K562 (cell line): ENCODE results near the gene SPDEF. TPM values are rescaled to one million over a fixed set of nuclear protein-coding genes. Genes with fewer than 3 reads are reported as not detected.
A peak's percentile ranks its signal among the peaks of the same experiment; 100 is the strongest.

Experiments
- ARID4B ChIP-seq: sonication (generic); formaldehyde crosslinking; IDR thresholded peaks from 2 replicates; pipeline ENCODE4 v1.8.0; 2022; ENCODE audit warnings: mild to moderate bottlenecking, missing genetic modification reagents
- CLOCK ChIP-seq: fragments of 250-450 bp; sonication (Bioruptor Pico); IDR thresholded peaks from 2 replicates; pipeline ENCODE4 v1.4.0; 2020; ENCODE audit warnings: mild to moderate bottlenecking, moderate library complexity, borderline replicate concordance
- HDAC3 ChIP-seq: fragments of 450-650 bp; IDR thresholded peaks from 2 replicates; pipeline ENCODE4 v1.6.1; 2018; ENCODE audit warnings: borderline replicate concordance, mild to moderate bottlenecking, moderate library complexity; ENCODE audit not compliant: partially characterized antibody
- HES1 ChIP-seq: fragments of 450-650 bp; IDR thresholded peaks from 2 replicates; pipeline ENCODE4 v1.6.1; 2016; ENCODE audit warnings: low read depth, mild to moderate bottlenecking, moderate library complexity
- HEY1 ChIP-seq: fragments of 250-450 bp; sonication (Bioruptor Pico); IDR thresholded peaks from 2 replicates; pipeline ENCODE4 v1.5.0; 2020; ENCODE audit warnings: mild to moderate bottlenecking, moderate library complexity, borderline replicate concordance
- HMG20B ChIP-seq: fragments of 250-450 bp; sonication (Bioruptor Pico); IDR thresholded peaks from 2 replicates; pipeline ENCODE4 v1.5.0; 2021; ENCODE audit warnings: mild to moderate bottlenecking
- MCM5 ChIP-seq: fragments of 450-650 bp; IDR thresholded peaks from 2 replicates; pipeline ENCODE4 v1.6.1; 2016; ENCODE audit warnings: low read depth
- MTA1 ChIP-seq: fragments of 450-650 bp; IDR thresholded peaks from 2 replicates; pipeline ENCODE4 v1.6.1; 2017; ENCODE audit warnings: borderline replicate concordance
- MTF1 ChIP-seq: fragments of 250-450 bp; sonication (Bioruptor Pico); IDR thresholded peaks from 2 replicates; pipeline ENCODE4 v1.9.0; 2021; ENCODE audit warnings: moderate library complexity, mild to moderate bottlenecking, inconsistent platforms, borderline replicate concordance
- VEZF1 ChIP-seq: fragments of 200-800 bp; sonication (Bioruptor generic); IDR thresholded peaks from 2 replicates; pipeline ENCODE4 v1.6.1; 2017; ENCODE audit warnings: missing genetic modification characterization, missing compliant biosample characterization
- ZBTB7A ChIP-seq: IDR thresholded peaks from 2 replicates; pipeline ENCODE4 v1.6.1; 2011; ENCODE audit warnings: low read depth, mild to moderate bottlenecking, low read length, moderate library complexity, borderline replicate concordance; ENCODE audit not compliant: control insufficient read depth
- ZKSCAN3 ChIP-seq: fragments of 250-450 bp; sonication (Bioruptor Pico); IDR thresholded peaks from 2 replicates; pipeline ENCODE4 v1.4.0; 2020
- ZNF197 ChIP-seq: fragments of 200-800 bp; sonication (Bioruptor generic); IDR thresholded peaks from 2 replicates; pipeline ENCODE4 v1.6.1; 2016; ENCODE audit warnings: low read depth, missing genetic modification characterization, missing compliant biosample characterization
- ZNF780A ChIP-seq: fragments of 250-450 bp; sonication (Bioruptor Pico); IDR thresholded peaks from 2 replicates; pipeline ENCODE4 v1.5.0; 2021; ENCODE audit warnings: mild to moderate bottlenecking
- polyA plus RNA-seq, 8 experiments: library from polyadenylated mRNA; depleted of rRNA in 4 of 8; stranded (reverse) in 5 of 8; unstranded in 3 of 8; fragments of >200 nt; fragmentation: Nextera tagmentation in 2 of 8; fragmentation: Illumina TruSeq in 1 of 8; extraction: Ambion mirVana in 2 of 8; extraction: Trizol in 1 of 8; gene quantifications; 2 replicates each; pipeline versions ENCODE4 v1.2.1 to v1.2.3, GENCODE V29; 2011 to 2014; ENCODE audit warnings: inconsistent platforms in 1 of 8, missing spikeins in 1 of 8
- total RNA-seq, 7 experiments: library from RNA; depleted of rRNA in 6 of 7; stranded (reverse); fragments of >200 nt in 6 of 7; fragmentation: Illumina TruSeq in 2 of 7; extraction: Trizol in 2 of 7; gene quantifications; 2 replicates each; pipeline versions ENCODE4 v1.2.1 to v1.2.3, GENCODE V29; 2011 to 2021; ENCODE audit warnings: low replicate concordance in 1 of 7

Gene SPDEF
- total and polyA plus RNA-seq, 9 of the 15 experiments (the other 6 are each of a cell fraction or from before 2014, with no cell fraction given): 0.04 to 0.12 (median 0.11) TPM; not detected in 5

GRCh38 chr6:34560366-34561226, 4.5 kb upstream of the SPDEF start (continued):
- TF ChIP-seq VEZF1 (CRISPR knock-in tag) (peak; percentile 57), MCM5 (no peak), ZNF780A (CRISPR knock-in tag) (no peak), ZKSCAN3 (no peak), HMG20B (no peak), HES1 (peak; percentile 73), ZBTB7A (peak; percentile 47; the same call in 1 of the 2 replicates), MTA1 (peak; percentile 71), HDAC3 (no peak), HEY1 (CRISPR knock-in tag) (0 out of 2 replicates have a peak, but pooled peaks have one; percentile 20), ARID4B (CRISPR knock-in tag) (peak; percentile 79; the same call in 1 of the 2 replicates), MTF1 (no peak), CLOCK (no peak), ZNF197 (CRISPR knock-in tag) (0 out of 2 replicates have a peak, but pooled peaks have one; percentile 82)
